ENCODE measurements around the gene LMBRD2. TPM values are rescaled to one million over a fixed set of nuclear protein-coding genes. Genes with fewer than 3 reads are reported as not detected.
A peak's percentile ranks its signal among the peaks of the same experiment; 100 is the strongest.

The LMBRD2 gene
- total RNA-seq, 4 donors from 2014 or later = 9.5 to 17.1 (median 11.1) TPM

DNA sequence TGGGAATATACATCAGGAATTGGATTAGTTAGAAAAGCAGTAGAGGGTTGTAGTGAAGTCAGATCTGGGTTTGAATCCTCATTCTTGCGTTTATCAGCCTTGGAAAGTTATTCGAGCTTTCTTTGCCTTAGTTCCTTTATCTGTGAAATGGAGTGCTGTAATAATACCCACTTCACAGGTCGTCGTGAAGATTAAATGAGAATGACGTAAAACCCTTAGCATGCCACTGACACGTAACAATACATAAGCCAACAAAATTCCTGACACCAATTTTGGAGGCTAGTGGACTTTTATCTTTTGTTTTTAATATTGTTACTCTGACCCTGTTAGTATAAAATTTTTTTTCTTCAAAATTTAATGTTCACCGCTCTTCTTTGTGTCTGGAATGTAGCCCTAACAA lies 3.6 kb upstream of the LMBRD2 start:
- no peak for DNase-seq (ENCODE audit: low spot score in 2 of 2)
- Histone ChIP-seq H3K36me3 (peaks cover 7% of the 10 kb centered on the region), H3K4me3 (no peak overlapping the region), H3K27ac (no peak overlapping the region), H3K4me1 (peaks cover 35% of the 10 kb centered on the region), H3K27me3 (no peaks in the 10 kb centered on the region), H3K9me3 (no peaks in the 10 kb centered on the region)
- 89% methylated on average over 7 of the region's 7 CpGs for WGBS
- TF ChIP-seq EP300 (IDR thresholded peaks at IDR 0.05) (no peak), POLR2A (IDR thresholded peaks at IDR 0.05) (no peak), POLR2AphosphoS5 (IDR thresholded peaks at IDR 0.05) (no peak)
- TF ChIP-seq, protein P1, sequence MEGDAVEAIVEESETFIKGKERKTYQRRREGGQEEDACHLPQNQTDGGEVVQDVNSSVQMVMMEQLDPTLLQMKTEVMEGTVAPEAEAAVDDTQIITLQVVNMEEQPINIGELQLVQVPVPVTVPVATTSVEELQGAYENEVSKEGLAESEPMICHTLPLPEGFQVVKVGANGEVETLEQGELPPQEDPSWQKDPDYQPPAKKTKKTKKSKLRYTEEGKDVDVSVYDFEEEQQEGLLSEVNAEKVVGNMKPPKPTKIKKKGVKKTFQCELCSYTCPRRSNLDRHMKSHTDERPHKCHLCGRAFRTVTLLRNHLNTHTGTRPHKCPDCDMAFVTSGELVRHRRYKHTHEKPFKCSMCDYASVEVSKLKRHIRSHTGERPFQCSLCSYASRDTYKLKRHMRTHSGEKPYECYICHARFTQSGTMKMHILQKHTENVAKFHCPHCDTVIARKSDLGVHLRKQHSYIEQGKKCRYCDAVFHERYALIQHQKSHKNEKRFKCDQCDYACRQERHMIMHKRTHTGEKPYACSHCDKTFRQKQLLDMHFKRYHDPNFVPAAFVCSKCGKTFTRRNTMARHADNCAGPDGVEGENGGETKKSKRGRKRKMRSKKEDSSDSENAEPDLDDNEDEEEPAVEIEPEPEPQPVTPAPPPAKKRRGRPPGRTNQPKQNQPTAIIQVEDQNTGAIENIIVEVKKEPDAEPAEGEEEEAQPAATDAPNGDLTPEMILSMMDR (IDR thresholded peaks at IDR 0.05) = no peak

DNA sequence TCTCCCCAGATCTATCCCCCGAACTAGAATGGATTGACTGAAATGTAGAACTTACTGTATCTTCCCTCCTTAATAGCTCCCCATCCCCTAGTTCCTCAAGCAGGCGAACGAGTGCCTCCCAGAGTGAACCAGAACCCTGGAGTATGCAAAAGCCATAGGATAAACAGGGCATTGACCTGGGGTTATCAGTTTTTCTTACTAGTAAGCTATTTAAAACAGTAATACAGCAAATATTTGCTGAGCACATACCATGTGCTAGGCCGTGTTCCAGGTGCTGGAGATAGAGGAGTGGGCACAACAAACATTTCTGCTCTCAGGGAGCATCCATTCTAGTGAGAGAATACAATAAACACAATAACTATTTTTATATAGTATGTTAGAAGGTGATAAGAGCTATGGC lies 2.0 kb upstream of the LMBRD2 start:
- DNase-seq (ENCODE audit: low spot score in 2 of 2) = no peak
- peaks cover 39% of the 10 kb centered on the region for H3K4me1 ChIP-seq
- H3K4me3 ChIP-seq = no peak overlapping the region
- no peaks in the 10 kb centered on the region for H3K27me3 ChIP-seq
- H3K36me3 ChIP-seq = peaks cover 4% of the 10 kb centered on the region
- H3K27ac ChIP-seq = no peak overlapping the region
- 89% methylated on average over 4 of the region's 4 CpGs for whole genome bisulfite sequencing
- TF ChIP-seq EP300 (IDR thresholded peaks at IDR 0.05) (no peak), POLR2AphosphoS5 (IDR thresholded peaks at IDR 0.05) (no peak), POLR2A (IDR thresholded peaks at IDR 0.05) (no peak)
- TF ChIP-seq, protein P1 (IDR thresholded peaks at IDR 0.05) = no peak
- H3K9me3 ChIP-seq = no peaks in the 10 kb centered on the region

DNA sequence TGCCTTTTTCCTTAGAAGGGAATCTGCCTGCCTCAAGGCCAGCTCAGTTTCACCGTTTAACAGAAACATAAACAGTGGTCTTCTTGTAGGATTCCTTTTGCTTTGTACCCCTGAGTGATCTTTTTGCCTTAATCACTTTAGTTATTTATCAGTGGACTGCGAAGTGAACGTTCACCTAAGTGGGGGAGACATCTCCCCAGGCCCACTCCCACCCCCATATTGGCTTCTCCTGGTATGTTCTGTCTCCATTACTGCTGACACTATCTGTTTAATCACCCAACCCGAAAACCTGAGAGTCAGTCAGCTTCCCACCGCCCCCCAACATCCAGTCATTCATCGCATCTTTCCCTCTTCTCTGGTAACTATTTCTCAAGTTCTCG lies 1.6 kb upstream of the LMBRD2 start:
- DNase-seq (ENCODE audit: low spot score in 2 of 2) = no peak
- Histone ChIP-seq H3K4me3 (peak overlapping the region; percentile 96), H3K27me3 (no peaks in the 10 kb centered on the region), H3K9me3 (no peaks in the 10 kb centered on the region), H3K4me1 (peaks cover 42% of the 10 kb centered on the region), H3K27ac (no peak overlapping the region), H3K36me3 (peaks cover 4% of the 10 kb centered on the region)
- TF ChIP-seq POLR2A (IDR thresholded peaks at IDR 0.05) (no peak), POLR2AphosphoS5 (IDR thresholded peaks at IDR 0.05) (no peak), EP300 (IDR thresholded peaks at IDR 0.05) (no peak)
- TF ChIP-seq, protein P1 (IDR thresholded peaks at IDR 0.05) = no peak
- WGBS = 70% methylated on average over 7 of the region's 7 CpGs

DNA sequence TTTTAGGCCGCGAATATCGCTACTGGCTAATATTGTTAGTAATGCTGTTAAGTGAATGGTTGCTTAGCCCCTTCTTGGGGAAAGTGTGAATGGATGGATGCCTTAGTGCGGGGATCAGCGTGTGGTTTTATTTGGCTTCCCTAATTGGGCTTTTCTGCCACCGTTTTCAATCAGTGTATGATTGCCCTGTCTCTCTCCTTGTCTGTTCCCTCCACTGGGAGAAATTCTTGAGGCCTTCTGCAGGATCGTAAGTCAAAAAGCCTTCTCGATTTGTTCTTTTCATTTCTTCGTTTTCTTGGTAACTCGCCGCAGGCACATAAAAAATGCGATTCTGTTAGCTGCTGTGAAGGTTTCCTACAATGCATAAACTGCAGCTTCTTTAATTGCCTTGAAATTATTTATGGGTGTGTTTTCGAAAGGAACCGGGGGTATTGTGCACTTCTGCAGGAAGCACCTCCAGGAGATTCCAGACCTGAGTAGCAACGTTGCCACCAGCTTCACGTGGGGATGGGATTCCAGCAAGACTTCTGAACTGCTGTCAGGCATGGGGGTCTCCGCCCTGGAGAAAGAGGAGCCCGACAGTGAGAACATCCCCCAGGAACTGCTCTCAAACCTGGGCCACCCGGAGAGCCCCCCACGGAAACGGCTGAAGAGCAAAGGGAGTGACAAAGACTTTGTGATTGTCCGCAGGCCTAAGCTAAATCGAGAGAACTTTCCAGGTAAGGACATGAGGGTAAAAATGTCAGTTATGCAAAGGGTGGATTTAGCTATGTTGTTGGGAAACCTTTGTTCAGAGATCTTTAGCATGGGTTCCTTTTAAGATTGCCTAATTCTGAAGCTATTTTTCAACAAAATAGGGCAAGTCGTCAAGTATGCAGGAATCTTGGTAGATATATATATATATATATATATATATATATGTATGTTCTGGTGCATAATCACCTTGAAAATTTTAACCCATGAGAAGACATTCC lies 924 bp upstream of the LMBRD2 start:
- peak overlapping the region; percentile 96 for H3K4me3 ChIP-seq
- H3K36me3 ChIP-seq = peaks cover 4% of the 10 kb centered on the region
- H3K4me1 ChIP-seq = peaks cover 42% of the 10 kb centered on the region
- DNase-seq (ENCODE audit: low spot score in 2 of 2) = no peak
- no peak for TF ChIP-seq POLR2AphosphoS5 (IDR thresholded peaks at IDR 0.05)
- TF ChIP-seq POLR2A (IDR thresholded peaks at IDR 0.05) = no peak
- TF ChIP-seq, protein P1 (IDR thresholded peaks at IDR 0.05) = no peak
- TF ChIP-seq EP300 (IDR thresholded peaks at IDR 0.05) = no peak
- H3K27me3 ChIP-seq = no peaks in the 10 kb centered on the region
- WGBS = 2% methylated on average over 24 of the region's 24 CpGs
- H3K9me3 ChIP-seq = no peaks in the 10 kb centered on the region
- H3K27ac ChIP-seq = no peak overlapping the region

DNA sequence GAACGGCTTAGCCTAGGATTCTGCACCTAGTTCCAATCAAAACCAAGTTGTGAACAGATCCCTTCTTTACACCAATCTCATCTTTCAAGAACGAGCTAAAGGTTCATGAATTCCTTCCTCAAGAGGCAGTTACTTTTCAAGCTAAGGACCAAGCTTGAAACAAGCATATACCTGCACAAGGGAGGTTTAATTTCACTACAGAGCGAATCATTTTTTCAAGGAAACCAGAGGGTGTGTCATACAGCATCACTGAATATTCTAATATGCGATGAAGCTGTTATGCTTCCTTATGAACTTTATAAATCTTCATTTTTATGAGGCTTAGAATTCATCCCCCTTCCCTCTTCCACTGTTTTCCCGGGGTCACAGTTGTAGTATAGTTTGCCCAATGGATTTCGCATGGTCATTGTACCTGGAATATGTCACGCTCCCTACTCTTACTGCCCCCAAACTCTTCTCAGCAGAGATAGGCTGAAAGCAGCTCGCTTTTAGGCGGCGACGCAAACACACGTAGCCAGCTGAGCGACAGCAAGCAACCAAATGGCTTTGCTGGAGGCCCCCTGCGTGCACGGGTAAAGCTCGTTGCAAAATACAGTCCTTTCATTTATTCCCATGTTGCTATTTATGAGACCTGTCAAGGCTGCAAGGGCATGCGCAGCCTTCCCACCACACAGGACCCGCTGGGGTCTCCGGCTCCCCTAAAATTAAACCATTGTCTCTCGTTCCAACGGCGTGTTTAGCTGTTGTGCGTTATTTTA lies 832 bp downstream of the LMBRD2 start:
- peak overlapping the region; percentile 85 for H3K27ac ChIP-seq
- TF ChIP-seq POLR2A (IDR thresholded peaks at IDR 0.05) (no peak), EP300 (IDR thresholded peaks at IDR 0.05) (no peak), POLR2AphosphoS5 (IDR thresholded peaks at IDR 0.05) (no peak)
- TF ChIP-seq, protein P1 (IDR thresholded peaks at IDR 0.05) = no peak
- H3K36me3 ChIP-seq = peaks cover 4% of the 10 kb centered on the region
- H3K4me1 ChIP-seq = peaks cover 35% of the 10 kb centered on the region
- H3K9me3 ChIP-seq = no peaks in the 10 kb centered on the region
- H3K27me3 ChIP-seq = no peaks in the 10 kb centered on the region
- no peak for DNase-seq (ENCODE audit: low spot score in 2 of 2)
- peak overlapping the region; percentile 96 for H3K4me3 ChIP-seq
- 2% methylated on average over 23 of the region's 23 CpGs for WGBS

All from suprapubic skin (tissue), 4 donors.